Measurements from ENCODE around the gene ARHGAP45. TPM values are rescaled to one million over a fixed set of nuclear protein-coding genes. Genes with fewer than 3 reads are reported as not detected.

The ARHGAP45 gene
- total RNA-seq, 2 experiments from 2014 or later: 136 to 150 TPM

- Mint-ChIP-seq H3K4me1 (ENCODE audit: low read depth) (peaks cover 57% of the 10 kb centered on the region), H3K27ac (peak overlapping the region; percentile 89), H3K27me3 (no peaks in the 10 kb centered on the region), H3K9me3 (peaks cover 3% of the 10 kb centered on the region), H3K4me3 (no peak overlapping the region), H3K36me3 (ENCODE audit: low read depth) (peaks cover 10% of the 10 kb centered on the region)
- POLR2A ChIA-PET: interaction anchor here (0.8 to 3.7 kb wide), 10 partner anchors 14 to 80 kb away, joined by 3 to 23 read pairs (median 4); partner anchors contain the start of genes ARHGAP45, RNU6-2 and TMEM259
- ATAC-seq (no peak), DNase-seq (no peak)
- no peak for TF ChIP-seq CTCF (IDR thresholded peaks at IDR 0.05)
- CTCF ChIA-PET: interaction anchor here (1.0 to 1.5 kb wide), 4 partner anchors 22 to 143 kb away, joined by 3 to 7 read pairs (median 4); no protein-coding TSS in a partner anchor
- intact Hi-C loops (cut with micrococcal nuclease): loop anchor here (10.0 kb wide), 1 partner anchor 143 kb away; the partner anchor contains the start of genes ATP5F1D and MIDN
These were observed 34.4 kb downstream of the ARHGAP45 start for GRCh38 chr19:1101337-1101698.

GRCh38 chr19:1102407-1103131, 35.6 kb downstream of the ARHGAP45 start:
- peak; percentile 38 for ATAC-seq
- intact Hi-C loops (cut with micrococcal nuclease): loop anchor here (10.0 kb wide), 1 partner anchor 142 kb away; the partner anchor contains the start of genes ATP5F1D and MIDN
- H3K4me1 Mint-ChIP-seq (ENCODE audit: low read depth): peaks cover 58% of the 10 kb centered on the region

GRCh38 chr19:1103132-1103707, 36.3 kb downstream of the ARHGAP45 start:
- intact Hi-C loops (cut with micrococcal nuclease): loop anchor here (10.0 kb wide), 1 partner anchor 142 kb away; the partner anchor contains the start of genes ATP5F1D and MIDN
- Mint-ChIP-seq H3K4me3 (peak overlapping the region; percentile 61), H3K9me3 (peaks cover 3% of the 10 kb centered on the region), H3K27me3 (no peaks in the 10 kb centered on the region), H3K27ac (peak overlapping the region; percentile 89), H3K4me1 (ENCODE audit: low read depth) (peaks cover 53% of the 10 kb centered on the region), H3K36me3 (ENCODE audit: low read depth) (peaks cover 16% of the 10 kb centered on the region)
- DNase-seq: no peak
- TF ChIP-seq CTCF (IDR thresholded peaks at IDR 0.05): no peak
- ATAC-seq: no peak
- POLR2A ChIA-PET: interaction anchor here (0.6 to 3.7 kb wide), 20 partner anchors 10 to 158 kb away, joined by 3 to 23 read pairs (median 5); partner anchors contain the start of genes ARHGAP45, CNN2, RNU6-2 and TMEM259
- CTCF ChIA-PET: interaction anchor here (0.8 to 1.9 kb wide), 7 partner anchors 10 to 163 kb away, joined by 3 to 5 read pairs (median 4); partner anchors contain the start of gene ATP5F1D

More at GRCh38 chr19:1102407-1103131, 35.6 kb downstream of the ARHGAP45 start:
- peaks cover 3% of the 10 kb centered on the region for H3K9me3 Mint-ChIP-seq
- no peaks in the 10 kb centered on the region for H3K27me3 Mint-ChIP-seq
- peak overlapping the region; percentile 89 for H3K27ac Mint-ChIP-seq
- peak overlapping the region; percentile 61 for H3K4me3 Mint-ChIP-seq
- TF ChIP-seq CTCF (IDR thresholded peaks at IDR 0.05): no peak
- ChIA-PET POLR2A (interaction anchor here (0.6 to 3.7 kb wide), 18 partner anchors 11 to 159 kb away, joined by 3 to 23 read pairs (median 4); partner anchors contain the start of genes ARHGAP45, RNU6-2 and TMEM259), CTCF (interaction anchor here (0.8 to 1.9 kb wide), 7 partner anchors 11 to 164 kb away, joined by 3 to 5 read pairs (median 4); partner anchors contain the start of gene ATP5F1D)
- peak; percentile 93 for DNase-seq
- H3K36me3 Mint-ChIP-seq (ENCODE audit: low read depth): peaks cover 16% of the 10 kb centered on the region

GRCh38 chr19:1103708-1104310, 36.8 kb downstream of the ARHGAP45 start, which contains the start of gene GPX4:
GPX4 (plus strand) TSS chr19:1103994; CDS start chr19:1104044, 50 bp downstream.
- Mint-ChIP-seq H3K27ac (peak within 1 kb of the TSS; percentile 89), H3K9me3 (peaks cover 3% of the 10 kb centered on the region), H3K36me3 (ENCODE audit: low read depth) (peaks cover 16% of the 10 kb centered on the region), H3K4me1 (ENCODE audit: low read depth) (peaks cover 48% of the 10 kb centered on the region), H3K27me3 (no peaks in the 10 kb centered on the region), H3K4me3 (peak within 1 kb of the TSS; percentile 71)
- peak; percentile 82 for ATAC-seq
- intact Hi-C loops (cut with micrococcal nuclease): loop anchor here (10.0 kb wide), 1 partner anchor 141 kb away; the partner anchor contains the start of genes ATP5F1D and MIDN
- ChIA-PET POLR2A (interaction anchor here (0.5 to 3.7 kb wide), 17 partner anchors 10 to 137 kb away, joined by 3 to 23 read pairs (median 4); partner anchors contain the start of genes ARHGAP45 and CNN2), CTCF (interaction anchor here (1.2 to 1.9 kb wide), 4 partner anchors 28 to 137 kb away, joined by 3 to 5 read pairs (median 4); partner anchors contain the start of gene ATP5F1D)
- DNase-seq: peak; percentile 99
- no peak for TF ChIP-seq CTCF (IDR thresholded peaks at IDR 0.05)

Data from activated CD8-positive, alpha-beta T cell treated with anti-CD3 and anti-CD28 coated beads for 36 hours (primary cell).